H1 (cell line): ENCODE data around the gene DLX2. TPM values are rescaled to one million over a fixed set of nuclear protein-coding genes. Genes with fewer than 3 reads are reported as not detected.
A peak's percentile ranks its signal among the peaks of the same experiment; 100 is the strongest.

Experiments used
- CHD7 ChIP-seq: fragments of 300-600 bp; sonication (generic); IDR thresholded peaks from 2 replicates; pipeline ENCODE4 v1.7.1; 2012; ENCODE audit warnings: low read length, moderate library complexity, mild to moderate bottlenecking, inconsistent platforms; ENCODE audit not compliant: insufficient replicate concordance
- EZH2 ChIP-seq: fragments of 200-600 bp; sonication (generic); IDR thresholded peaks from 2 replicates; pipeline ENCODE4 v1.7.1; 2012; ENCODE audit warnings: low read depth, mild to moderate bottlenecking, moderate library complexity, low read length, inconsistent platforms; ENCODE audit not compliant: severe bottlenecking
- SAP30 ChIP-seq: fragments of 300-600 bp; sonication (generic); IDR thresholded peaks from 2 replicates; pipeline ENCODE4 v1.7.1; 2012; ENCODE audit warnings: low read length, moderate library complexity, mild to moderate bottlenecking, inconsistent platforms; ENCODE audit not compliant: insufficient read depth, insufficient replicate concordance
- polyA plus RNA-seq, 7 experiments: library from polyadenylated mRNA; depleted of rRNA in 3 of 7; stranded (reverse) in 5 of 7; unstranded in 2 of 7; fragments of >200 nt in 5 of 7; fragments of 200-250 nt in 2 of 7; gene quantifications; 1 replicate in 5 of 7; 2 replicates in 1 of 7; 4 replicates in 1 of 7; pipeline versions ENCODE4 v1.2.1 to v1.2.3, GENCODE V29; 2011 to 2013; ENCODE audit warnings: missing spikeins in 2 of 7, mixed read lengths in 2 of 7
- total RNA-seq: library from RNA; stranded (reverse); fragmentation: NEBNext Ultra II Directional; extraction: Animal tissue kit (Norgen Biotek cat#: 25700); gene quantifications from 2 replicates; pipeline ENCODE4 v1.2.1, GENCODE V29; 2021

The DLX2 gene
- total and polyA plus RNA-seq, 2 of the 8 experiments (the other 6 are each of a cell fraction or from before 2014, with no cell fraction given) = 0.45 TPM; not detected in 1

- TF ChIP-seq CHD7 (no peak), SAP30 (no peak), EZH2 (peak; percentile 60)
These were observed 18.4 kb downstream of the DLX2 start (continued) for GRCh38 chr2:172084395-172084644.
